HepG2 (cell line): ENCODE measurements around the gene TOP2A. TPM values are rescaled to one million over a fixed set of nuclear protein-coding genes. Genes with fewer than 3 reads are reported as not detected.

Experiments used
- HOXD1 ChIP-seq: sonication (generic); formaldehyde crosslinking; IDR thresholded peaks from 2 replicates; pipeline ENCODE4 v1.5.0; 2020; ENCODE audit warnings: missing genetic modification reagents
- IKZF4 ChIP-seq: sonication (generic); formaldehyde crosslinking; IDR thresholded peaks from 2 replicates; pipeline ENCODE4 v1.5.1; 2020; ENCODE audit warnings: borderline replicate concordance, mild to moderate bottlenecking, low read depth, missing genetic modification reagents; ENCODE audit errors: not compliant biosample characterization
- MEIS2 ChIP-seq: sonication (generic); formaldehyde crosslinking; IDR thresholded peaks from 2 replicates; pipeline ENCODE4 v1.9.0; 2021; ENCODE audit warnings: mild to moderate bottlenecking, missing genetic modification reagents
- PHB2 ChIP-seq: fragments of 450-650 bp; IDR thresholded peaks from 2 replicates; pipeline ENCODE4 v1.6.1; 2018; ENCODE audit not compliant: partially characterized antibody
- POGZ ChIP-seq: sonication (generic); formaldehyde crosslinking; IDR thresholded peaks from 2 replicates; pipeline ENCODE4 v1.4.0; 2020; ENCODE audit warnings: mild to moderate bottlenecking, missing genetic modification reagents
- SCMH1 ChIP-seq: sonication (generic); formaldehyde crosslinking; IDR thresholded peaks from 2 replicates; pipeline ENCODE4 v1.9.0; 2021; ENCODE audit warnings: missing genetic modification reagents, mild to moderate bottlenecking, borderline replicate concordance
- SP140L ChIP-seq: sonication (generic); formaldehyde crosslinking; IDR thresholded peaks from 2 replicates; pipeline ENCODE4 v1.4.0; 2020; ENCODE audit warnings: missing genetic modification reagents, borderline replicate concordance
- ZNF253 ChIP-seq: sonication (generic); formaldehyde crosslinking; IDR thresholded peaks from 2 replicates; pipeline ENCODE4 v1.8.0; 2022; ENCODE audit warnings: mild to moderate bottlenecking, missing genetic modification reagents, borderline replicate concordance
- ZNF34 ChIP-seq: sonication (generic); formaldehyde crosslinking; IDR thresholded peaks from 2 replicates; pipeline ENCODE4 v1.4.0; 2020; ENCODE audit warnings: mild to moderate bottlenecking, missing genetic modification reagents, borderline replicate concordance
- ZNF367 ChIP-seq: sonication (generic); formaldehyde crosslinking; IDR thresholded peaks from 2 replicates; pipeline ENCODE4 v1.4.0; 2020; ENCODE audit warnings: missing genetic modification reagents, borderline replicate concordance
- ZNF577 ChIP-seq: sonication (generic); formaldehyde crosslinking; IDR thresholded peaks from 2 replicates; pipeline ENCODE4 v1.4.0; 2020; ENCODE audit warnings: mild to moderate bottlenecking, low read depth, missing genetic modification reagents, borderline replicate concordance
- ZNF614 ChIP-seq: IDR thresholded peaks from 2 replicates; pipeline ENCODE4 v1.6.1; 2018; ENCODE audit warnings: missing biosample characterization, missing genetic modification reagents, inconsistent platforms, borderline replicate concordance
- ZNF703 ChIP-seq: sonication (generic); formaldehyde crosslinking; IDR thresholded peaks from 2 replicates; pipeline ENCODE4 v1.5.1; 2020; ENCODE audit warnings: missing genetic modification reagents, mild to moderate bottlenecking, moderate library complexity, borderline replicate concordance
- ZNF776 ChIP-seq: sonication (generic); formaldehyde crosslinking; IDR thresholded peaks from 2 replicates; pipeline ENCODE4 v1.4.0; 2020; ENCODE audit warnings: mild to moderate bottlenecking, missing genetic modification reagents
- ZNF83 ChIP-seq: sonication (generic); formaldehyde crosslinking; IDR thresholded peaks from 2 replicates; pipeline ENCODE4 v1.4.0; 2020; ENCODE audit warnings: missing genetic modification reagents, mild to moderate bottlenecking, borderline replicate concordance
- polyA plus RNA-seq, 8 experiments: library from polyadenylated mRNA; depleted of rRNA in 3 of 8; stranded (reverse) in 7 of 8; unstranded in 1 of 8; fragments of >200 nt; fragmentation: Illumina TruSeq in 4 of 8; extraction: Trizol in 4 of 8; gene quantifications; 2 replicates each; pipeline versions ENCODE4 v1.2.1 to v1.2.3, GENCODE V29; 2011 to 2016; ENCODE audit warnings: low read depth in 4 of 8, missing spikeins in 1 of 8, mixed read lengths in 1 of 8; ENCODE audit not compliant: insufficient read depth in 1 of 8
- total RNA-seq, 5 experiments: library from RNA; depleted of rRNA; stranded (reverse); fragments of >200 nt; fragmentation: Illumina TruSeq; extraction: Trizol; gene quantifications; 2 replicates each; pipeline ENCODE4 v1.2.3, GENCODE V29; 2016; ENCODE audit warnings: low read depth in 1 of 5
- TF ChIP-seq, protein P1 (sequence below): sonication (generic); formaldehyde crosslinking; IDR thresholded peaks from 2 replicates; pipeline ENCODE4 v1.5.1; 2020; ENCODE audit warnings: mild to moderate bottlenecking, moderate library complexity, missing genetic modification reagents
- TF ChIP-seq, protein P2 (sequence below): sonication (generic); formaldehyde crosslinking; IDR thresholded peaks from 2 replicates; pipeline ENCODE4 v1.5.1; 2020; ENCODE audit warnings: mild to moderate bottlenecking, missing genetic modification reagents, moderate library complexity
- TF ChIP-seq, protein P3 (sequence below): sonication (generic); formaldehyde crosslinking; IDR thresholded peaks from 2 replicates; pipeline ENCODE4 v1.5.0; 2020; ENCODE audit warnings: missing genetic modification reagents, mild to moderate bottlenecking, borderline replicate concordance
- TF ChIP-seq, protein P4 (sequence below): IDR thresholded peaks from 2 replicates; pipeline ENCODE4 v1.6.1; 2016; ENCODE audit warnings: missing genetic modification reagents, missing compliant biosample characterization
- TF ChIP-seq, protein P5 (sequence below): sonication (generic); formaldehyde crosslinking; IDR thresholded peaks from 2 replicates; pipeline ENCODE4 v1.4.0; 2020; ENCODE audit warnings: mild to moderate bottlenecking, missing genetic modification reagents, borderline replicate concordance

Gene TOP2A
- total and polyA plus RNA-seq, 2 of the 13 experiments (the other 11 are each of a cell fraction or from before 2014, with no cell fraction given): 108 to 327 TPM

DNA sequence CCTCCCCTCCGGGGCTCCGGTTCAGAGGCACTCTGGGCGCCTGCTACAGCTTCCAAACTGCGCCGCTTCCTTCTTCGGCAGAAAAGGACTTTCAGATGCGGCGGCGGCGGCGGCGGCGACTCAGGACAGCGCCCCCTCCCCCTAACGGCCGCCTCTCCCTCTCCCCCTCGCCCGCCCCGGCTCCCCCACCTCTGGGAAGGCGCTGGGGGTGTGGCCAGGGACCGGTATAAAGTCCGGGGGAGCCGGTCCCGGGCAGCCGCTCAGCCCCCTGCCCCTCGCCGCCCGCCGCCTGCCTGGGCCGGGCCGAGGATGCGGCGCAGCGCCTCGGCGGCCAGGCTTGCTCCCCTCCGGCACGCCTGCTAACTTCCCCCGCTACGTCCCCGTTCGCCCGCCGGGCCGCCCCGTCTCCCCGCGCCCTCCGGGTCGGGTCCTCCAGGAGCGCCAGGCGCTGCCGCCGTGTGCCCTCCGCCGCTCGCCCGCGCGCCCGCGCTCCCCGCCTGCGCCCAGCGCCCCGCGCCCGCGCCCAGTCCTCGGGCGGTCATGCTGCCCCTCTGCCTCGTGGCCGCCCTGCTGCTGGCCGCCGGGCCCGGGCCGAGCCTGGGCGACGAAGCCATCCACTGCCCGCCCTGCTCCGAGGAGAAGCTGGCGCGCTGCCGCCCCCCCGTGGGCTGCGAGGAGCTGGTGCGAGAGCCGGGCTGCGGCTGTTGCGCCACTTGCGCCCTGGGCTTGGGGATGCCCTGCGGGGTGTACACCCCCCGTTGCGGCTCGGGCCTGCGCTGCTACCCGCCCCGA, 25.7 kb upstream of the TOP2A start, which contains the start of gene IGFBP4 (continued):
- TF ChIP-seq, protein P1, sequence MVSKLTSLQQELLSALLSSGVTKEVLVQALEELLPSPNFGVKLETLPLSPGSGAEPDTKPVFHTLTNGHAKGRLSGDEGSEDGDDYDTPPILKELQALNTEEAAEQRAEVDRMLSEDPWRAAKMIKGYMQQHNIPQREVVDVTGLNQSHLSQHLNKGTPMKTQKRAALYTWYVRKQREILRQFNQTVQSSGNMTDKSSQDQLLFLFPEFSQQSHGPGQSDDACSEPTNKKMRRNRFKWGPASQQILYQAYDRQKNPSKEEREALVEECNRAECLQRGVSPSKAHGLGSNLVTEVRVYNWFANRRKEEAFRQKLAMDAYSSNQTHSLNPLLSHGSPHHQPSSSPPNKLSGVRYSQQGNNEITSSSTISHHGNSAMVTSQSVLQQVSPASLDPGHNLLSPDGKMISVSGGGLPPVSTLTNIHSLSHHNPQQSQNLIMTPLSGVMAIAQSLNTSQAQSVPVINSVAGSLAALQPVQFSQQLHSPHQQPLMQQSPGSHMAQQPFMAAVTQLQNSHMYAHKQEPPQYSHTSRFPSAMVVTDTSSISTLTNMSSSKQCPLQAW (CRISPR knock-in tag): 0 out of 2 replicates have a peak, but pooled peaks have one; percentile 3
- TF ChIP-seq MEIS2 (peak; percentile 60; the same call in 1 of the 2 replicates), POGZ (CRISPR knock-in tag) (peak; percentile 62; the same call in 1 of the 2 replicates), HOXD1 (peak; percentile 84; the same call in 1 of the 2 replicates), SP140L (CRISPR knock-in tag) (peak; percentile 51; the same call in 1 of the 2 replicates), ZNF703 (CRISPR knock-in tag) (peak; percentile 56; the same call in 1 of the 2 replicates), ZNF577 (no peak), ZNF776 (peak; percentile 92), ZNF367 (CRISPR knock-in tag) (peak; percentile 63; the same call in 1 of the 2 replicates), PHB2 (no peak), ZNF83 (CRISPR knock-in tag) (peak; percentile 69; the same call in 1 of the 2 replicates), ZNF253 (CRISPR knock-in tag) (no peak), ZNF614 (CRISPR knock-in tag) (peak; percentile 75; the same call in 1 of the 2 replicates), ZNF34 (no peak), IKZF4 (CRISPR knock-in tag) (peak; percentile 60), SCMH1 (CRISPR knock-in tag) (no peak)
- TF ChIP-seq, protein P2, sequence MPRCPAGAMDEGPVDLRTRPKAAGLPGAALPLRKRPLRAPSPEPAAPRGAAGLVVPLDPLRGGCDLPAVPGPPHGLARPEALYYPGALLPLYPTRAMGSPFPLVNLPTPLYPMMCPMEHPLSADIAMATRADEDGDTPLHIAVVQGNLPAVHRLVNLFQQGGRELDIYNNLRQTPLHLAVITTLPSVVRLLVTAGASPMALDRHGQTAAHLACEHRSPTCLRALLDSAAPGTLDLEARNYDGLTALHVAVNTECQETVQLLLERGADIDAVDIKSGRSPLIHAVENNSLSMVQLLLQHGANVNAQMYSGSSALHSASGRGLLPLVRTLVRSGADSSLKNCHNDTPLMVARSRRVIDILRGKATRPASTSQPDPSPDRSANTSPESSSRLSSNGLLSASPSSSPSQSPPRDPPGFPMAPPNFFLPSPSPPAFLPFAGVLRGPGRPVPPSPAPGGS: peak; percentile 66
- TF ChIP-seq, protein P3, sequence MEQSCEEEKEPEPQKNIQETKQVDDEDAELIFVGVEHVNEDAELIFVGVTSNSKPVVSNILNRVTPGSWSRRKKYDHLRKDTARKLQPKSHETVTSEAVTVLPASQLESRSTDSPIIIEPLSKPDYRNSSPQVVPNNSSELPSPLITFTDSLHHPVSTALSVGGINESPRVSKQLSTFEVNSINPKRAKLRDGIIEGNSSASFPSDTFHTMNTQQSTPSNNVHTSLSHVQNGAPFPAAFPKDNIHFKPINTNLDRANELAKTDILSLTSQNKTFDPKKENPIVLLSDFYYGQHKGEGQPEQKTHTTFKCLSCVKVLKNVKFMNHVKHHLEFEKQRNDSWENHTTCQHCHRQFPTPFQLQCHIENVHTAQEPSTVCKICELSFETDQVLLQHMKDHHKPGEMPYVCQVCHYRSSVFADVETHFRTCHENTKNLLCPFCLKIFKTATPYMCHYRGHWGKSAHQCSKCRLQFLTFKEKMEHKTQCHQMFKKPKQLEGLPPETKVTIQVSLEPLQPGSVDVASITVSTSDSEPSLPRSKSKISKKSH (CRISPR knock-in tag): peak; percentile 70; the same call in 1 of the 2 replicates
- TF ChIP-seq, protein P4, sequence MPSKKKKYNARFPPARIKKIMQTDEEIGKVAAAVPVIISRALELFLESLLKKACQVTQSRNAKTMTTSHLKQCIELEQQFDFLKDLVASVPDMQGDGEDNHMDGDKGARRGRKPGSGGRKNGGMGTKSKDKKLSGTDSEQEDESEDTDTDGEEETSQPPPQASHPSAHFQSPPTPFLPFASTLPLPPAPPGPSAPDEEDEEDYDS (CRISPR knock-in tag): peak; percentile 31
- TF ChIP-seq, protein P5, sequence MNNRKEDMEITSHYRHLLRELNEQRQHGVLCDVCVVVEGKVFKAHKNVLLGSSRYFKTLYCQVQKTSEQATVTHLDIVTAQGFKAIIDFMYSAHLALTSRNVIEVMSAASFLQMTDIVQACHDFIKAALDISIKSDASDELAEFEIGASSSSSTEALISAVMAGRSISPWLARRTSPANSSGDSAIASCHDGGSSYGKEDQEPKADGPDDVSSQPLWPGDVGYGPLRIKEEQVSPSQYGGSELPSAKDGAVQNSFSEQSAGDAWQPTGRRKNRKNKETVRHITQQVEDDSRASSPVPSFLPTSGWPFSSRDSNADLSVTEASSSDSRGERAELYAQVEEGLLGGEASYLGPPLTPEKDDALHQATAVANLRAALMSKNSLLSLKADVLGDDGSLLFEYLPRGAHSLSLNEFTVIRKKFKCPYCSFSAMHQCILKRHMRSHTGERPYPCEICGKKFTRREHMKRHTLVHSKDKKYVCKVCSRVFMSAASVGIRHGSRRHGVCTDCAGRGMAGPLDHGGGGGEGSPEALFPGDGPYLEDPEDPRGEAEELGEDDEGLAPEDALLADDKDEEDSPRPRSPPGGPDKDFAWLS (CRISPR knock-in tag): 0 out of 2 replicates have a peak, but pooled peaks have one; percentile 80
